D721Med (cell line): ENCODE measurements around the gene CLMP.

Source experiments
- DNase-seq: peaks from one replicate; pipeline ENCODE4 v3.0.0; 2011; ENCODE audit warnings: low spot score; ENCODE audit not compliant: insufficient read length
- FAIRE-seq: peaks from 2 replicates; lab custom pipeline; 2011; peaks lifted over from hg19 to GRCh38; lab: Jason Lieb, UNC
- CTCF ChIP-seq: IDR thresholded peaks from 2 replicates; pipeline ENCODE4 v1.5.1; 2012; ENCODE audit warnings: mild to moderate bottlenecking, control low read depth; ENCODE audit not compliant: insufficient read depth; ENCODE audit errors: missing control alignments

The CLMP gene

DNA sequence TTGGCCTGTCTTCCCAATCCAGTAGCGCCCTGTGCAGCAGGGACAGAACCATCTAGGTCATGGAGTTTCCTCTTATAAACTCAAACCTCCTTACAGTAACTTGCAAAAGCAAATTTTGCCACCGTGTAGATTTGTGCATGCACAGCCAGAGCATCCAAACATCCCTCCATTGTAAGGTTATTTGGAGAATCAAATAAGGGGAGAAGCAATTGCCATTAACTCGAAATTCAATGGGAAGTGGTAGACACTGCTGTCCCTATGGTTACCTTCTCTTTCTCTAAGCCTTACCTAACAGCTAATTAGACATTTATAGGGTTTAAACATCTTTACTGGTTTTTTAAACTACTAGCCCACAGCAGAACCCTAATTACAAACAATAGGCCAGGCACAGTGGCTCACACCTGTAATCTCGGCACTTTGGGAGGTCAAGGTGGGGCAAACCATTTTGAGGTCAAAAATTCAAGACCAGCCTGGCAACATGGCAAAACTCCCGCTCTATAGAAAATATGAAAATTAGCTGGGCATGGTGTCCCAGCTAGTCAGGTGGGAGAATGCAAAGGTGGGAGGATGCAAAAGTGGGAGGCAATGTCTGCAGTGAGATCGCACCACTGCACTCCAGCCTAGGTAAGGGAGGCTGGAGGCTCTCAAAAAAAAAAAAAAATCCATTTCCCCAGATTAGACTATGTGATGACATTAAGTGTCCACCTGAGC lies 139.7 kb downstream of the CLMP start:
- FAIRE-seq = no peak
- no peak for DNase-seq
- TF ChIP-seq CTCF = no peak

DNA sequence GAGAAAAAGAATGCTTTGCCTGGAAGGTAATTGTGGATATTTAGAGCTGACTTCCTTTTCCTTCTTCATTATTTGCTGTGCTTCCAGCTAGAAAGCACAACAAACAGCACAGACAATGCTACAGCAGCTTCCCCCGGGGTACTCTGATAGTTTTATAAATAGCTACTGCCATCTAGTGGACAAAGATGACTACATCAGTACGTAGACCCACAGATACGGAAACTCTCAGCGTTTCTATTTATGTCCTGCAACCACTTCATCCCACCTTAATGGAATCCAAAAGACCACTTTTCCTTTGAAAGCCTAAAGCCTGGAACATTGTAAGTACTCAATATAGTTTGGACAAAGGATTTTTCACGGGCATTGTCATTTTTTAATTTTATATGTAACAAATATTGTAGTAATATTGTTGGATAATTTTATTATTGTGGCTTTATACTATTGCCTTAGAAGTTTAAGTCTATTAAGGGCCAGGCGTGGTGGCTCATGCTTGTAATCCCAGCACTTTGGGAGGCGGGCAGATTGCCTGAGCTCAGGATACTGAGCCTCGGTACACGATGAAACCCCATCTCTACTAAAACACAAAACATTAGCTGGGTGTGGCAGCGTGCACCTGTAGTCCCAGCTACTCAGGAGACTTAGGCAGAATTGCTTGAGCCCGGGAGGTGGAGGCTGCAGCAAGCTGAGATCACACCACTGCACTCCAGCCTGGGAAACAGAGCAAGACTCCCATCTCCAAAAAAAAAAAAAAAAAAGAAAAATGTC lies 140.6 kb downstream of the CLMP start:
- peak; percentile 45 for DNase-seq
- peak; percentile 64 for TF ChIP-seq CTCF
- FAIRE-seq = no peak

DNA sequence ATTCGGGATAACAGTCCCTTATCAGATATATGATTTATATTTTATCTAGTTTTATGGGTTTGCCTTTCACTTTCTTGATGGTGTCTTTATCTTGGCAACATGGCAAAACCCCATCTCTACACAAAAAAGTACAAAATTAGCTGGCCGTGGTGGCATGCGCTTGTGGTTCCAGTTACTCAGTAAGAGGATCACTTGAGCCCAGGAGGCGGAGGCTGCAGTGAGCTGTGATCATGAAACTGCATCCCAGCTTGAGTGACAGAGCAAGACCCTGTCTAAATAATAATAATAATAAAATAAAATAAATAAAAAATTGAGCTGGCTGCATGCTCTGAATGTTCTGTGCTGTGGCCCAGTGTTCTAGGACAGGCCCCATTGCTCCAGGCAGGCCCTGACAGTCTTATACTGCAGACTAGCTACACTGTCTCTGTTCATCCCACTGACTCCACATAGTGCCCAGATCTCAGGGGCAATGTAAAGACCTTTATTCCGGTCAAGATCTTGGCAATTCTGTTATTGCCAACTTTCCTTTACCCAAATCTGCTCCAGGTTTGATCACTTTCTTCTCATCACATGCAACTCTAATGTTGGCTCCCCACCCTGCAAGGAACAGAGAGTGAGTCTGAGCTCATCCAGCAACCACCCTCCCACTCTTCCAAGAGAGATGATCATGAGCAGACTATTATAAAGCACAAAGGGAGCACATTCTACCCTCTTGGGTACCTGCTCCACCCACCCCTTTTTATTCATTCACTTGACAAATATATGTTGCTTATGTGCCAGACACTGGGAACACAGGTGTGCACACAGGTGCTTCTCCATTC lies 141.9 kb downstream of the CLMP start:
- DNase-seq (no peak), FAIRE-seq (no peak)
- TF ChIP-seq CTCF = no peak

- DNase-seq (no peak), FAIRE-seq (no peak)
- TF ChIP-seq CTCF = no peak
Measured at GRCh38 chr11:123051634-123052033, 143.4 kb downstream of the CLMP start.

- DNase-seq (no peak), FAIRE-seq (no peak)
- TF ChIP-seq CTCF = no peak
Measured at GRCh38 chr11:123051146-123051545, 143.9 kb downstream of the CLMP start.

- FAIRE-seq (no peak), DNase-seq (no peak)
- no peak for TF ChIP-seq CTCF
Measured at GRCh38 chr11:123047947-123048293, 147.1 kb downstream of the CLMP start.
